HEK293 (cell line): ENCODE results near the gene HIC1.

ENCODE experiments used
- CTCF ChIP-seq: fragments of 450-650 bp; formaldehyde crosslinking; IDR thresholded peaks from 2 replicates; pipeline ENCODE4 v1.5.1; 2016; ENCODE audit warnings: missing biosample characterization, missing genetic modification characterization
- GLI4 ChIP-seq: fragments of 450-650 bp; formaldehyde crosslinking; IDR thresholded peaks from 2 replicates; pipeline ENCODE4 v1.5.1; 2016; ENCODE audit warnings: missing biosample characterization, missing genetic modification characterization
- ZNF184 ChIP-seq: fragments of 450-650 bp; IDR thresholded peaks from 2 replicates; pipeline ENCODE4 v1.5.1; 2018; ENCODE audit warnings: missing biosample characterization, mild to moderate bottlenecking, missing genetic modification characterization
- ZNF398 ChIP-seq: fragments of 450-650 bp; formaldehyde crosslinking; IDR thresholded peaks from 2 replicates; pipeline ENCODE4 v1.5.1; 2017; ENCODE audit warnings: missing biosample characterization, missing genetic modification characterization
- ZNF549 ChIP-seq: fragments of 450-650 bp; IDR thresholded peaks from 2 replicates; pipeline ENCODE4 v1.5.1; 2018; ENCODE audit warnings: missing biosample characterization, missing genetic modification characterization, mild to moderate bottlenecking, inconsistent platforms, moderate library complexity
- ZSCAN18 ChIP-seq: fragments of 450-650 bp; formaldehyde crosslinking; IDR thresholded peaks from 2 replicates; pipeline ENCODE4 v1.5.1; 2016; ENCODE audit warnings: missing biosample characterization, missing genetic modification characterization

- TF ChIP-seq CTCF = peak; percentile 91
- TF ChIP-seq ZNF398 (tag by site-specific recombination) = peak; percentile 67; the same call in 1 of the 2 replicates
- TF ChIP-seq ZNF549 (tag by site-specific recombination) = no peak
- no peak for TF ChIP-seq ZNF184
- no peak; the same call in 1 of the 2 replicates for TF ChIP-seq ZSCAN18
- TF ChIP-seq GLI4 (tag by site-specific recombination) = no peak
Measured at GRCh38 chr17:2053380-2054261, 1.3 kb upstream of the HIC1 start.
